Limb (tissue), 2 donors: ENCODE measurements around the gene TPGS1.

Experiments
- DNase-seq, 2 donors: peaks; one replicate each; pipeline ENCODE4 v3.0.0-alpha.2; 2016; ENCODE audit errors: extremely low spot score in 2 of 2

TPGS1 gene

DNA sequence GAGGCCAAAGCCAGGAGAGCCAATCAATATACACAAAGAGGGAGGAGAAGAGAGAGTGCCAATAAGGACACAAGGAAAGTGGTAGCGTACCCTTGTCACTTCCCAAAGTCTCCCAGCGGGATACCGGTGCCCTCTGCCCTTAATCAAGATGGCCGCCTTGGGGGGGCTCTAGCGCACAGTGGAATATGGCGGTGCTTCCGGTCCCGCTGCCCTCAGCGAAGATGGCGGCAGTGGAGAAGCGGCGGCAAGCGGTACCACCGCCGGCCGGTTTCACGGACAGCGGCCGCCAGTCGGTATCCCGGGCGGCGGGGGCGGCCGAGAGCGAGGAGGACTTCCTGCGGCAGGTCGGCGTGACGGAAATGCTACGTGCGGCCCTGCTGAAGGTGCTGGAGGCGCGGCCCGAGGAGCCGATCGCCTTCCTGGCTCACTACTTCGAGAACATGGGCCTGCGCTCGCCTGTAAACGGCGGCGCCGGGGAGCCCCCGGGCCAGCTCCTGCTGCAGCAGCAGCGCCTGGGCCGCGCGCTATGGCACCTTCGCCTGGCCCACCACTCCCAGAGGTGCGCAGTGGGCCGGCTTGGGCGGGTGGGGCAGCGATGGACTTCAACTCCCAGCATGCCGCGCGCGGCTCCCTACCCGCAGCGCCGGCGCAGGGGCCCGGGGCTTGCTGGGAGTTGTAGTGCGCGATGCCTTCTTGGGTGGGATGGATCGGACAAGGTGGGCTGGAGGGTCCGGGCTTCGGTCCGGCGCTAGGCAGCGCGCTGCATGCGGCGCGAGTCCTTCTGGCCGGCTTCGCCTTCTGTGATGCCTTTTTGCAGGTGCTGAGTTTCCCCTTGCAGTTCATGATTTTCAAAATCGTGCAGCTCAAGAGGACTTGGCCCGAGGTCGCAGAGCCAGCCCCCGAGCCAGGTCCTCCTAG, at the start of gene TPGS1:
Gene TPGS1, plus strand, starts transcription at position 212 of the 918 bp plus-strand sequence. Its CDS starts 10 bp downstream, at position 222.
- peak; percentile 76 to 98 for DNase-seq

DNA sequence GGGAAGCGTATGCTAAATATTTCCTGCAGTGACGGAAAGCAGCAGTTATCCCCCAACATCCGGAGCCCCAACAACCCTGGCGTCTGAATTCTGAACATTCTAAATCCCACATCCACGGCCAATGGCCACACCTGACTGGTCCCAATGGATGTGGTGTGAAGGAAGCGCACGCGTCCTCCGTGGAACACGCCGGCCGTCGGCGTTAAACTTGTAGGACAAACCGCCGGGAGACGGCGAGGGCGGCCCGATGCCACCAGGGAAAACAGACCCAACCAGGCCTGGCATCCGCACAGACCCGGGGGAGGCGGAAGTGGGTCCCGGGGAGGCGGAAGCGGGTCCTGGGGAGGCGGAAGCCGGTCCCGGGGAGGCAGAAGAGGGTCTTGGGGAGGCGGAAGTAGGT, 49.7 kb upstream of the TPGS1 start:
- DNase-seq = no peak

GRCh38 chr19:458091-459042, 48.9 kb upstream of the TPGS1 start:
- no peak for DNase-seq

DNA sequence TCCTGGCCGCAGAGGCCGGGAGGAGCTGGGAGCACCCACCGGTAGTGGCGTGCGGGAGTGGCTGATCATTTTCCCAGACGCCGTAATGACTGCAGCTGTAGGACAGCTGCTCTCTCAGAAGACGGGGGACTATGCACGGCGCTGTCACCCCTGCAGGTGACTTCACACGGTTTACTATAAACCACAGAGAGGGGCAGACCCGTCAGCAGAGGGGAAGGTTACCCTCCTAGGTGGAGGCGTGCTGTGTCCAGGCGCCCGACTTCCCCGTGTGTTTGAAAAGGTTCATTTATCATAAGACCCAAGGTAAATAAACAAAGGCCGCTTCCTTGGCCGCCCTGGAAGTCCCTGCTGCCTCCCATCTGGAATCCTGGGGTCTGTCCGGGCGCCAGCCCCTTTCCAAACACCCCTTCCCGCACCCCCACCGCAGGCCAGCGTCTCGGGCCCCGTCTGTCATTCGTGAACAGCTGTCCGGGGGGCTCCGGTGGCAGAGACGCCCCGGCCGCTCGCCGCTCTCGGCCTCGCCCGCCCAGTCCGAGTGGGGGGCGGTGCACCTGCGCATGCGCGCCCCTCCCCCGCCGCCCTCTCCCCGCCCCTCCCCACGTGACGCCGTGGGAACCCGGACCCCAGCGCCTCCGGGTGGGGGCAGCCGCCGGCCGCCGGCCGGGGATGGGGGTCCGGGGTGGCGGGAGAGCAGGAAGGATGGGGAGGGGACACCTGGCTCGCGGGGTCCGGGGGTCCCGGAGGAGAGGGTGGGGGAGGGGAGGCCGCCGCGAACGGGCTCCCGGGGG, 47.4 kb upstream of the TPGS1 start:
- peak; percentile 51 to 92 for DNase-seq

- DNase-seq = peak; percentile 22 to 85
Measured at GRCh38 chr19:460877-461720, 46.2 kb upstream of the TPGS1 start, which contains the start of gene SHC2. TSS of gene SHC2 (minus strand) at chr19:461033. CDS start at chr19:460996, 37 bp downstream.

DNA sequence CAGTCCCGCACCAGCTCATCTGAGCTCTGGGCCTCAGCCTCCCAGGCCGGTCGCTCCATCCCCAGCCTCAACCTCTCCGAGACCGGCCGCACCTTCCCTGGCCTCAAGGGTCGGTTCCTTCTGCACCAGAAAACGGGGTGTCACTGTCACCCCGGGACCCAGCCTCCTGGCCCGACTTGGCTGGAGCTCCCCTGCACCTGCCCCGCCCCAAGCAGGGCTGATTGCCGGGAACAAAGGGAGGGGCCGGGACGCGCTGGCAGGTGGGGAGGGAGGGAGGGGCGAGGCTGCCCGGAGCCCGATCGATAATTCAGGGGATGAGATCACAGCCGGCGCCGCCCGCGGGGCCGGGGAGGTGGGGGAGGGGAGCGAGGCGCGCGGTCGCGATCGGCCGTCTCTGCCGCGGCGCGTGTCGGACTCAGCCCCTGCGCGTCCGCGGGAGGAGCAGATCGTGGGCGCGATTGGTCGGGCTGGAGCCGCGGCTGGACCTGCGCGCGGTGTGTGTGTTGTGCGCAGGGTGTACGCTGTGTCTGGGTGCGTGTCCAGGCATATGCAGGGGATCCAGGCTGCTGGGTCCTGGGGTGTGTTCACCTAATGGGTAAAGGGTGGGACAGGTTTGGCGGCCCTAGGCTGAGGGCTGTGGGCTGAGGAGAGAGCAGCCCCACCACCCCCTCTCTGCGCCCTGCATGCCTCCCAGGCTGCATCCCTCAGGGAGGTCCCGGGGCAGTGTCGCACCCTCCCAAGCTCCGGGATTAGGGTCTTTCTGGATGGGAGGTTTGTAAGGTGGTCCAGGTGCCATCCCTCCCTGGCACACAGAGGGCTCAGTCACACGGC, 45.4 kb upstream of the TPGS1 start:
- peak; percentile 27 to 79 for DNase-seq

GRCh38 chr19:463483-464207, 43.7 kb upstream of the TPGS1 start:
- no peak for DNase-seq

DNA sequence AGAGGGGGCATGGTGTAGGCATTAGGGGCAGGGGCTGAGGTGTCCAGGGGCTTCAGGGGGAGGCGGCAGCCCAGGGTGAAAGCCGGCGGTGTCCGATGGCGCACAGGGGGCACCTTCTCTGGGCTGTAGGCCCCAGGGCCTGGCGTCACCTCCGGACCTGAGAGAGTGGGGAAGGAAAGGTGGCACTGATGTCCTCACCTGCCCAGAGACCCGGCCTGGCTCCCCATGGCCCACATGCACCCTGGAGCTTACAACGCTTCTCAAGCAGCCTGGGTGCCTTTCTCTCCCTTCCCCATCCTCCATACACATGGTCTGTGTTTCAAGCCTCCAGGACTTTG, 43.1 kb upstream of the TPGS1 start:
- no peak for DNase-seq

DNA sequence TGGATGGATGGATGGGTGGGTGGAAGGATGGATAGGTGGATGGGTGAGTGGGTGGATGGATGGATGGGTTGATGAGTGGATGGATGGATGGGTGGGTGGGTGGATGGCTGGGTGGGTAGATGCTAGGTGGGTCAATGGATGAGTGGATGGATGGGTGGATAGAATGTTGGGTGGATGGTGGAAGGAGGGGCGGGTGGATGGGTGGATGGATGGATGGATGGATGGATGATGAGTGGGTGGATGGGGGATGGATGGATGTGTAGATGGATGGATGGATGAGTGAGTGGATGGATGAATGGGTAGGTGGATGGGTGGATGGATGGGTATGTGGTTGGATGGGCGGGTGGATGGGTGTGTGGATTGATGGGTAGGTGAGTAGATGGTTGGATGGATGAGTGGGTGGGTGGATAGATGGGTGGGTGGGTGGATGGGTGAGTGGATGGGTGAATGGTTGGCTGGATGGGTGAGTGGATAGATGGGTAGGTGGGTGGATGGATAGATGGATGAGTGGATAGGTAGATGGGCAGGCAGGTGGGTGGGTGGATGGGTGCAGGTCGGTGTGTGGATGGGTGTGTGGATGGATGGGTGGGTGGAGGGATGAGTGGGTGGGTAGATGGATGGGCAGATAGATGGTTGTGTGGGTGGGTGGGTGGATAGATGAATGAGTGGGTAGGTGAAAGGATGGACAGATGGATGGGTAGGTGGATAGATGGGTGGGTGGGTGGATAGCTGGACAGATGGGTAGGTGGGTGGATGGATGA, 42.1 kb upstream of the TPGS1 start:
- DNase-seq = no peak

DNA sequence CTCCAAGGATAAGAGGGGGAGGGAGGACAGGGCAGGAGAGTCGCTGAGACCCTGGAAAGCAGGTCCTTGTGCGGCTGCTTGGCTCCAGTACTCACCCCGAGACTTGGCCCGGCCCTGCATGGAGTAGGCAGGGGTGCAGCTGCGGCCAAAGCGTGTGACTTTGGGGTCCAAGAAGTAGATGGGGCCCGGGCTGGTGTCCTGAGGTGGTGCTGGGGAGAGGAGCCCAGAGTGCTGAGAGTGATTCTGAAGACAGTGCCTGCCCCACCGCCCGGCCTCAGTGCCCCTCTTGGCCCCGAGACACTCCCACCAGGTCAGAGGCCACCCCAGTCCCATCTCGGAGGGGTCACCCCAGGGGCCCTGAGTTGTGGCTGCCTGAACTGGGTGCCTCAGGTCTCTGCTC, 39.7 kb upstream of the TPGS1 start:
- no peak for DNase-seq

GRCh38 chr19:468587-469256, 38.6 kb upstream of the TPGS1 start:
- DNase-seq = no peak

- no peak for DNase-seq
Measured at GRCh38 chr19:469833-470232, 37.5 kb upstream of the TPGS1 start.

DNA sequence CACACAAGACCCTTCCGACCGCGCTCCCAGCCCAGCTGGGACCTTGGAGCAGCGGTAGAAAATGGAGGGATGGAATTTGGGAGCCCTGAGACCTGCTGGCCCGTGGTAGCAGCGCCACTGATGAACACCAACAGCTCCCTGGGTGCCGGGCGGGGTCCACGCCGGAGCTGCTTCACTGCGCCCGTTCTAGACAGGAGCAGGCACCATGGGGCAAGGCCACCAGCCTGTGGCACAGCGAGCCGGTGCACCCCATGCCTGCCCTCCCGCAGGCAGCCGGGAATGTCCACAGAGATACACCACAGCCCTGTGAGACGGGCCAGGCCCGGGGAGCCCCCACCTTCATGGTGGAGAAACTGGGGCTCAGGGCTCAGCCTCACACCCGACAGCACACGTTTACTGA, 36.6 kb upstream of the TPGS1 start:
- DNase-seq = no peak

DNA sequence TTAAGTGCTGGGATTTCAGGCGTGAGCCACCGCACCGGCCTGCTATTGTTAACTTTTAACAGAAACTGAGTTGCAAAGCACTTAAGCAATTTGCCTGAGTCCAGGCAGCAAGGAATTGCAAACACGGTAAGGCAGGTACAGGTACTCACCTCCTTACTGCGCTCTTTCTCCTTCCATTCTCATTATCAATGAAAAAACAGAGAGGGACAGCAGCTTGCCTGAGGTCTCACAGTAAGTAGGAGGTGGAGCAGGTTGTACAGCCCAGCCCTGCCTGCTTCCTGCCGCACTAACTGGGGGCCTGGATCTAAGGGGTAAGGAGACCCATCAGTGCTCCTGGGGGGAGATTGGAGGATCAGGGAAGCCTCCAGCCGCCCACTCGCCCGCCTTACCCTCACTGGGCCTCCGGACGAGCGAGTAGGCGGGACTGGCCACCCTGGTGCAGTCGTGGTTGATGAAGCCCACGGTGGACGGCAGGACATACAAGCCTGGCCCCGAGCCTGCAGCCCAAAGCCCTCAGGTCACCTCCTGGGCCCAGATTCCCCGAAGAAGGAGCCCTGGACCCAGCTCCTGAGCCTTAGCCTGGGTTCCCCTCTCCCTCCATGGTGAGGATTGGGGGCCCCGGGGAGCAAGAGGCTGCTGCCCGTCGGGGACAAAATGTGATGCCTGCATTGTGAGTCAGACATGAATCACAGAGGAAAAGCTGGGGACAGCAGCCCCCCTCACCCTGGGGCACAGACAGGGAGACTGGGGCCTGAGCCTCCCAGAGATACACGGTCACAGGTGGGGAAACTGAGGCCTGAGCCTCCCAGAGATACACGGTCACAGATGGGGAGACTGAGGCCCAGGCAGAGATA, 35.1 kb upstream of the TPGS1 start:
- no peak for DNase-seq

- DNase-seq = no peak
Measured at GRCh38 chr19:474126-475078, 32.9 kb upstream of the TPGS1 start.
